GM19324 (cell line): ENCODE results near the gene NPPA.
"Not testable (repeated sequence)": the region's sequence is repeated elsewhere in the genome, so short reads cannot be mapped to it uniquely, and the experiment has no call there.

Experiments
- ATAC-seq: cut with Tn5 transposase; IDR thresholded peaks from one replicate; pipeline ENCODE4 v1.9.1; 2021; ENCODE audit warnings: mild to moderate bottlenecking, moderate library complexity; ENCODE audit not compliant: unreplicated experiment, low FRiP score

Gene NPPA

DNA sequence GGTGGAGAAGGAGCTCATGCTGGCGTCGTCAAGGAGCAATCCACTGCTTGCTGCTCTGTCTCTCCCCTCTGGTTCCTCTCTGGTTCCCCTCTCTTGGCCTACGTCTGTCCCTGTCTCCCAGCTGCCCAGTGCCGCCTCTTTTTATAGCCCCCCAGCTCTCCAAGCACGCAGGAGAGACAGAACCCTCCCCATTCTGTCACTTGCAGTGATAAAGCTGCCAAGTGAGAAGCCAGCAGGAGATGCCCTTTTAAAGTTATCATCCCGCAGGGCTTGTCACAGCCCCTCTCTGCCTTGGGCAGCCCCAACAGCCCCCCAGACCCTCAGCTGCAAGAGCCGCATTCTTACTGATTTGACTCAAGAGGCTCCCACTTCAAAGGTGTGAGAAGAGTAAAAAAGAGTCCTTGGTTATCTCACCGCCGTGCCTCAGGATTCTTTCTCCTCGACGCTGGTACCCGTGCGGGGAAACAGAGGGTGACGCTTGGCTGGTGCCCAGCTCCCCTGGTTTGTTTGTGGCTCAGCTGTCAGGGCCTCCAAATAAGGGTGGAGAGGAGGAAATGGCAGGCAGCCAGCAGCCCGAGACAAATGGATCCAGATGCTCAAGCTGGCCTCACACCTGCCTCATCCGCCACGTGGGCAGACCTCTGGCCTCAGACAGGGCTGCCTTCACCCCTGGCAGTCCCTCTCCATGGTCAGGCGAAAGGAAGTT, at the start of gene NPPA:
TSS of gene NPPA (minus strand) at position 117 of the 706 bp plus-strand sequence. CDS start at position 18, 99 bp downstream.
- ATAC-seq: no peak

DNA sequence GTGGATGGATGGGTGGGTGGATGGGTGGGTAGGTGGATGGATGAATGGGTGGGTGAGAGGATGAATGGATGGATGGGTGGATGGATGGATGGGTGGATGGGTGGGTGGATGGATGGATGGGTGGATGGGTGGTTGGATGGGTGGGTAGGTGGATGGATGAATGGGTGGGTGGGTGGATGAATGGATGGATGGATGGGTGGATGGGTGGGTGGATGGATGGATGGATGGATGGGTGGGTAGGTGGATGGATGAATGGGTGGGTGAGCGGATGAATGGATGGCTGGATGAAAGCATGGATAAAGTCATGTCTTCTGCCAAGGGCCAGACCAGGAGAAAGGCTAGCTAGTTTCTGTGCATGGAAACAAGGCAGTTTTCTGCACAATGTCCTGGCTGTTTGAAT, 46.9 kb upstream of the NPPA start:
- not testable (repeated sequence) for ATAC-seq

DNA sequence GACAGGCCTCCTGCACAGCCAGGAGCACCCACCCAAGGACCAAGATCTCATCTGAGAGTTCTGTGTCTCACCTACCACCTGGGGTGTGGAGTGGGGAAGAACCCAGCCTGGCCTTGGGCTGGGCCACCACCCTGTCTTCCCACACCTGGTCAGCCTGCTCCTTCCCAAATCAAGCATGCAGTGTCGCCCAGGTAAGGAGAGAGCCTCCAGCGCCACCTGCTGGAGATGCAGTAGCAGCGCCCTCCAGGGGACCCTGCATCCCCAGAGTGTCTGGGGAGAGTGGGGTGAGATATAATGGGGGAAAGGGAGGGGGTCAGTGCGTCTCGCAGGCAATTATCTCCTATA, 46.3 kb upstream of the NPPA start:
- ATAC-seq: no peak

DNA sequence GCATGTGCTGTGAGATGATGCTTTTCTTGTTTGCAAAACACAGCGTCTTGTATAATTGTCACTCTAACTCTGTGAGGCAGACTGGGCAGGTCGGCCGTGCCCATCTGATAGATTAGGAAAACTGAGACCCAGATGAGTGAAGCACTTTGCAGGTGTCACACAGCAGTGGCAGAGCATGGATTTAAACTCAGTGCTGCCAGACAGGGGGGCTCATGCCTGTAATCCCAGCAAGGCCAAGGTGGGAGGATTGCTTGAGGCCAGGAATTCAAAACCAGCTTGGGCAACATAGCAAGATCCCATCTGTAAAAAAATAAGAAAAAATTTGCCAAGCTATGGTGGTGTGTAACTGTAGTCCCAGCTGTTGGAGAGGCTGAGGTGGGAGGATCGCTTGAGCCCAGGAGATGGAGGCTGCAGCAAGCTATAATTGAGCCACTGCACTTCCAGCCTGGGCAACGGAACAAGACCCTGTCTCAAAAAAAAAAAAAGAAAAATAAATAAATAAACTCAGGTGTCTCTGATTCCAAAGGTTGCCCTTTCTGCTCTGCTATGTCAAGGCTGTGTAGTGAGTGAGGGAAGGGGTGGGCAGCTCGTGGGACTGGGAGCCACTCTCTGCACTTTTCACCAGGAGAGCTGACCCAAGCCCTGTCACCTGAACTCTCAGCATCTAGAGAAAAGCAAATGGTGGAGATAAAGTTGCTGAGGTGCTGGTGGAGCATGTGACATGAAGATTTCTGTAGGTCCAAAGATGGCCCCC, 44.0 kb upstream of the NPPA start:
- ATAC-seq: no peak

DNA sequence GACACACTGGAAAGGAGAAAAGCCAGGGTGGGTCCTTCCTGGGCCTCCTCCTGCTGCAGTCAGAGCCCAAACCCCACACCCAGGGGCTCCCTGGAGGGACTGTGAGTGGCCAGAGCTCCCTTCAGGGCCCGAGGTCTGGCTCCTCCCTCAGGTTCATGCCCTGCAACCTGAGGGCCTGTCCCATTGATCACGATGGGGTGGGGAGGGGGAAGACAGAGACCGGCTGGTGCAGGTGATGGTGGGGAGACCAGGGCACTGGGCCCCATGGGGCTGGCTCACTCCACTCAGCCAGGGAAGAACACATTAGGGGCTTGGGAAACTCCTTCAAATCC, 41.3 kb upstream of the NPPA start:
- no peak for ATAC-seq

GRCh38 chr1:11888206-11888876, 40.8 kb upstream of the NPPA start:
- ATAC-seq: no peak

DNA sequence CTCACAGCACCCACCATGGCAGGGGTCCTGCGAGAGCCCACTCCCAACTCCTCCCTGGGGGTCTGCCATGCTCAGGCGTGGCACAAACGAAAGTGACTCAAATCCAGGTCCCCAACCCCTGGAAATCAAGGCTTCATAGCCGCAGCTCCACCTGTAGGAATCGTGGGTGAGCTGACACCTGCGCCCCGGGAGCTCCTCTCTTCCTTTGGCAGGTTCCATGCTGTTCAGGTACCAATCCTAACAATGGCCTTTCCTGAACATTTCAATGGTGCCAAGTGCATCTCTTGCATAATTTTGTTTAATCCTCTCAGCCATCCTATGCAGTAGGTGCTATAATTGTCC, 40.1 kb upstream of the NPPA start:
- no peak for ATAC-seq

- no peak for ATAC-seq
These were observed 39.5 kb upstream of the NPPA start for GRCh38 chr1:11886986-11887665.

- no peak for ATAC-seq
These were observed 38.3 kb upstream of the NPPA start for GRCh38 chr1:11885916-11886315.

DNA sequence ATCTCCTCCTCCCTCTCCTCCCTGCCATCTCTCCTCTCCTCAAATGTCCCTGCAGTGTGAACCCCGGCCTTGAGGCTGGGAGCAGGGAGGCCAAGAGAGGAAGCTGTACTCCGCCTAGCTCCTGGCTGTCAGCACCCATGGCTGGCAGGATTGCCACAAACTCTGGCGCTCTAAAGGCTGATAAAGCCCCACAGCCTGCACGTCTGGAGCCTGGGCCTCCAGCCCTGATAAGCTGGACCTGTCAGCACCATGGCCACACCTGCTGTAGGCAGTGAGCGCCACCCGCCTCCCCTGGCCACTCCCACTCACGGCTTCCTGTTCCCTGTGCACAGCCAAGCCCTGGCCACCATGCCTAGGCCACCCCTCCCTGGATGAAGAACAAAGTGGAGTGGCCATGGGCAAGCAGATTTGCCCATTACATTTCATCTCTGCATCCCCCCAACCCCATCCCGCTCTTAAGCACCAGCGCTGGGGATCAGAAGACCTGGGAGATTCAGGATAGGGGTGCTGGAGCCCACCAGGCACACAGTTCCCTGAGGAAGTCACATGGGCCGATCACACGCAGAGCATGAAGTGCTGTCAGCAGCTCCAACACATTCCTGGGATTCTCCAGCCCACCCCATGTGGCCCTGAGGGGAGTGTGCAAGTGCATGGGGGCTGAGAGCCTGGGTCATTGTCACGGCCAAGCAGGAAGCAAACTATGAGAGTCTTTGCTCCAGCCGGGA, 35.4 kb upstream of the NPPA start:
- ATAC-seq: no peak

- no peak for ATAC-seq
These were observed 34.3 kb upstream of the NPPA start for GRCh38 chr1:11881749-11882441.

DNA sequence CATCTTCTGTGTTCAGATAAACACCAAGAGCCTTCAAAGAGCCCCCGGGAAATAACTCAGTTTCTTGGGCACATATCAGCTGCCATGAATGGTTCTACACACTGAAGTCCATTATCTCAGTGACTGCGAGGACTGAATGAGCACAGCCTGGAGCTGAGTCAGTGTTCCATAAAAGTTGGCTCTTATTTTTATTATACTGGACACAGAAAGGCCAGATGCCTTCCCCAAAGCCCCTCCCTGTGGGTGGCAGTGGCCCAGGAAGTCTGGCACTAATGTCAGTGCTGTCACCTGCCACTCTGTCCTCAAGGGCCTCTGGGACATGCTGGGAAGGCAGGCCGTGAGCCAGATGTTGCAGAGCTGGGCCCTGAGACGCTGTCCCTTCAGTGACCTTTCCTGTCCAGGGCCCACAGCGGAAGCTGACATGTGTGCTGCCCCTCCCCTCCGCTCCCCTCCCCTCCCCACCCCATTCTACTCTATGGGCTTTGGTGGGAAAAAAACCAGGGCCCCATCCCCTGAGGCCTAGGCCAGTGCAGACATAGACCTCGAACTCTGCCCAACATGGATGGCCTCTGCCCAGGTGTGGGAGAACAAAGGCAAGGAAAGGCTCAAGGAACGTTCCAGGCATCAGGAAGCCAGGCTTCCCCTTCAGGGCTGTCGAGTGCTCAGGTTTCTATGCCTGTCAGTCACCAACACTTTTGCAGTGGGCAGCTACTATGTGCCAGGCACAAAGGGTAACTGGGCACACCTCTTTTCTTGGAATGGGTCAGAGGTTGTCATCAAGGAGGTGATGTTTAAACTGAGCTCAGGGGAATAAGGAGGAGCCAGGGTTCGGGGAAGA, 33.5 kb upstream of the NPPA start:
- ATAC-seq: no peak

DNA sequence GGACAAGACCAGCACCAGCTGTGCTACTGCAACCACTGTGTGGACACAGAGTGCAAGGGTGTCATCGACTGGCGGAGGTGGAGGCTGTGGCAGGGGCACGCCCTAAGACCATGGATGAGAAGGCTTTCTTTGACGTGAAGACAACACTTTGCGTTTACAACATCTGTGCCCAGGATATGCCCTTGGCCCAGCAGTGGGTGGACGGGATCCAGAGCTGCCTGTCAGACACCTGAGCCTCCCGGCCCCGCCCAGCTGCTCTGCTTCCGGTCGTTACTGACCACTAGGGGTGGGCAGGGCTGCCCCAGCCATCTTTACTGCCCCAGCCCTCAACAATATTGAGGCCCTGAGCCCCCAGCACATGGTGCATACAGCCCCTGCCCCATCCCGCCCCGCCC, 32.6 kb upstream of the NPPA start:
- ATAC-seq: no peak

DNA sequence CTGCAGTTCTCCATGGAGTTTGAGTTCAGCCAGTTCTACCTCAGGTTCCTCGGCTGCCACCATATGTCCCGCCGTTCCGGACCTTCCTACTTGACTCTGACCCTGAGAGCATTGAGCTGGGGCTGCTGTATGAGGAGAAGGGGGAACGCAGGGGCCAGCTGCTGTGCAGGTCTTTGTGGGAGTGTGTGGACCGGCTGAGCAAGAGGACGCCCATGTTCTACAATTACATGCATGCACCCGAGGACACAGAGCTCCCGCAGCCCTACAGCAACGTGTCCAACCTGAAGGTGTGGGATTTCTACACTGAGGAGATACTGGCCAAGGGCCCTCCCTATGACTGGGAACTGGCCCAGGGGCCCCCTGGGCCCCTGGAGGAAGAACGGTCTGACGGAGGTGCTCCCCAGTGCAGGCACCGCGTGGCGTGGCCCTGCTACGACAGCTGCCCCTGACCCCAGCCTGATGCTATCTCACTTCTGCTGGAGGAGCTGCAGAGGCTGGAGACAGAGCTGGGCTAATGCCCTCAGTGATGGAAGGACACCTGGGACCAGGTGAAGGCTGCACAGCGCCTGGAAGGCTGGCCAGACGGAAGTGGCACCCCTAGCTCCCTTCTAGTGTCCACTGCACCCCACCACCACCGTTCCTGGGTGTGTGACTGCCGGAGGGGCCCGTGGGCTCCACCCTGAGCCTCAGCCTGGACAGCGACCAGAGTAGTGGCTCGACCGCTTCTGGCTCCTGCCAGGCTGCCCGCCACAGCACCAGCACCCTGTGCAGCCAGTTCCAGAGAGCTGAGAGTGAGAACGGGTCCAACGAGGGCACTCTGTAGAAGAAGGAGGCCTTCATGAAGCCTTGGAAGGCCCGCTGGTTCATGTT, 32.0 kb upstream of the NPPA start:
- no peak for ATAC-seq

- ATAC-seq: no peak
These were observed 31.3 kb upstream of the NPPA start for GRCh38 chr1:11878891-11879190.

DNA sequence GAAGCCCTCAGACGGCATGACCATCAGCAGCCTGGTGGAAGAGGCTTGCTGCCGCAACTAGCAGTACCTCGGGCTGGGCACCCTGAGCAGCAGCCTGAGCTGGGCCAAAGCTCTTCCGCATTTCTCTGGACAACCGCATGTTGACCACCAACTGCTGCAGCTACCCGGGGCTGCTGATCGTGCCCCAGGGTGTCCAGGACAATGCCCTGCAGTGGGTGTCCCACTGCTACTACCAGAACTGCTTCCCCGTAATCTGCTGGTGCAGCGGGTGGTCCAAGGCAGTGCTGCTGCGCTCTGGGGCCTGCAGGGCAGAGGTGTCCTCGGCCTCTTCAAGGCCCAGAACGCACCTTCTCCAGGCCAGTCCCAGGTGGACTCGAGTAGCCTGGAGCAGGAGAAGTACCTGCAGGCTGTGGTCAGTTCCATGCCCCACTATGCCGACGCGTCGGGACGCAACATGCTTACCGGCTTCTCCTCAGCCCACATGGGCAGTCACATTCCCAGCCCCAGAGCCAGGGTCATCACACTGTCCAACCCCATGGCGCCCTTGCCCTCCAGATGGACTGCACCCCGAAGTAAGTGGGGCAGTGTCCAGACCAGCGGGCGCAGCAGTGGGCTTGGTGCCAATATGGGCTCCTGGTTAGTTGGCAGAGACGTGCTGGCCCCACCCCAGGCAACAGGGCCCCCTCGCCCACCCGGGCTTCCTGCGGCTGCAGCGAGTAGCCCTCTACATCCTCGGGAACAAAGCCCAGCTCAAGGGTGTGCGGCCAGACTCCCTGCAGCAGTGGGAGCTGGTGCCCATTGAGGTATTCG, 30.7 kb upstream of the NPPA start:
- no peak for ATAC-seq

DNA sequence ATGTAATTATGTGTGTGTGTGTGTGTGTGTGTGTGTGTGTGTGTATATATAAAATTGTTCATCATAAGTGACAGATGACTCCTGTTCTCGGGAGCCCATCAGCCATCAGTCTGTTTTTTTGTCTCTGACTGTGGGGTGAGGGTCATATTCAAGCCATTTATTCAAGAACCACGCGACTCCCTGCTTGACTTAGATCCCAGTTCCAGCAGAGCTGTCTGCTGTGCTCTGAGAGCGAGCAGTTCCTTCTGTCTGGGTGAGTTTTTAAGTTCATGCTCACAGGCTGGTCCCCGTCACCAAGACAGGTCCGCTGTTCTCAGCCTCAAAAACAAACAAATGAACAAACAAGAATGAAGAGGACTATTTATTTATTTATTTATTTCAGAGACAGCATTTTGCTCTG, 29.5 kb upstream of the NPPA start:
- ATAC-seq: no peak

GRCh38 chr1:11875094-11875493, 27.5 kb upstream of the NPPA start:
- no peak for ATAC-seq
